Measurements from ENCODE around the gene BAIAP2.
"Not testable (repeated sequence)": the region's sequence is repeated elsewhere in the genome, so short reads cannot be mapped to it uniquely, and the experiment has no call there.

Gene BAIAP2

GRCh38 chr17:81069135-81069645, 34.2 kb downstream of the BAIAP2 start:
- DNase-seq (ENCODE audit: low read depth), result no peak

GRCh38 chr17:81070541-81071246, 35.7 kb downstream of the BAIAP2 start:
- DNase-seq (ENCODE audit: low read depth), result no peak

- no peak for DNase-seq (ENCODE audit: low read depth)
Observed at GRCh38 chr17:81071761-81072741, 37.1 kb downstream of the BAIAP2 start.

- no peak for DNase-seq (ENCODE audit: low read depth)
Observed at GRCh38 chr17:81073967-81074839, 39.3 kb downstream of the BAIAP2 start.

- DNase-seq (ENCODE audit: low read depth), result no peak
Observed at GRCh38 chr17:81074875-81075274, 39.9 kb downstream of the BAIAP2 start.

GRCh38 chr17:81075307-81075706, 40.4 kb downstream of the BAIAP2 start:
- no peak for DNase-seq (ENCODE audit: low read depth)

GRCh38 chr17:81076141-81076679, 41.3 kb downstream of the BAIAP2 start:
- DNase-seq (ENCODE audit: low read depth), result no peak

- not testable (repeated sequence) for DNase-seq (ENCODE audit: low read depth)
Observed at GRCh38 chr17:81078026-81078913, 43.3 kb downstream of the BAIAP2 start.

- no peak for DNase-seq (ENCODE audit: low read depth)
Observed at GRCh38 chr17:81080019-81080418, 45.1 kb downstream of the BAIAP2 start.

GRCh38 chr17:81081222-81082176, 46.5 kb downstream of the BAIAP2 start:
- no peak for DNase-seq (ENCODE audit: low read depth)

- no peak for DNase-seq (ENCODE audit: low read depth)
Observed at GRCh38 chr17:81082177-81083073, 47.5 kb downstream of the BAIAP2 start.

- no peak for DNase-seq (ENCODE audit: low read depth)
Observed at GRCh38 chr17:81083125-81083765, 48.3 kb downstream of the BAIAP2 start.

- no peak for DNase-seq (ENCODE audit: low read depth)
Observed at GRCh38 chr17:81084680-81085419, 49.9 kb downstream of the BAIAP2 start.

- DNase-seq (ENCODE audit: low read depth), result no peak
Observed at GRCh38 chr17:81085420-81085911, 50.5 kb downstream of the BAIAP2 start.

GRCh38 chr17:81086789-81087551, 52.0 kb downstream of the BAIAP2 start:
- no peak for DNase-seq (ENCODE audit: low read depth)

Data from HS-5 (cell line).